Astrocyte of the cerebellum (primary cell): ENCODE data around the gene BRWD1.

ENCODE experiments used
- DNase-seq: peaks from one replicate; pipeline ENCODE4 v3.0.0-alpha.2; 2011; ENCODE audit warnings: low read depth
- H3K4me3 ChIP-seq: 2 replicates; pipeline ENCODE4 v1.5.1; 2011; ENCODE audit warnings: mild to moderate bottlenecking, low read depth, low read length, moderate library complexity
- in situ Hi-C: cut with HindIII; loops from 2 replicates; pipeline ENCODE4 v1.10.0; 2017; ENCODE audit warnings: low sequenced_read_pairs
- TF ChIP-seq, protein P1 (sequence below): IDR thresholded peaks from 2 replicates; pipeline ENCODE4 v1.5.1; 2012; ENCODE audit warnings: low read length, low read depth, moderate library complexity, mild to moderate bottlenecking; ENCODE audit errors: missing control alignments

The BRWD1 gene

GRCh38 chr21:39155578-39155977 is 157.9 kb downstream of the BRWD1 start:
- in situ Hi-C loops: loop anchor here (25.0 kb wide), 1 partner anchor 643 kb away; no protein-coding TSS in a partner anchor
- no peak overlapping the region for H3K4me3 ChIP-seq
- no peak for DNase-seq
- TF ChIP-seq, protein P1, sequence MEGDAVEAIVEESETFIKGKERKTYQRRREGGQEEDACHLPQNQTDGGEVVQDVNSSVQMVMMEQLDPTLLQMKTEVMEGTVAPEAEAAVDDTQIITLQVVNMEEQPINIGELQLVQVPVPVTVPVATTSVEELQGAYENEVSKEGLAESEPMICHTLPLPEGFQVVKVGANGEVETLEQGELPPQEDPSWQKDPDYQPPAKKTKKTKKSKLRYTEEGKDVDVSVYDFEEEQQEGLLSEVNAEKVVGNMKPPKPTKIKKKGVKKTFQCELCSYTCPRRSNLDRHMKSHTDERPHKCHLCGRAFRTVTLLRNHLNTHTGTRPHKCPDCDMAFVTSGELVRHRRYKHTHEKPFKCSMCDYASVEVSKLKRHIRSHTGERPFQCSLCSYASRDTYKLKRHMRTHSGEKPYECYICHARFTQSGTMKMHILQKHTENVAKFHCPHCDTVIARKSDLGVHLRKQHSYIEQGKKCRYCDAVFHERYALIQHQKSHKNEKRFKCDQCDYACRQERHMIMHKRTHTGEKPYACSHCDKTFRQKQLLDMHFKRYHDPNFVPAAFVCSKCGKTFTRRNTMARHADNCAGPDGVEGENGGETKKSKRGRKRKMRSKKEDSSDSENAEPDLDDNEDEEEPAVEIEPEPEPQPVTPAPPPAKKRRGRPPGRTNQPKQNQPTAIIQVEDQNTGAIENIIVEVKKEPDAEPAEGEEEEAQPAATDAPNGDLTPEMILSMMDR: no peak

DNA sequence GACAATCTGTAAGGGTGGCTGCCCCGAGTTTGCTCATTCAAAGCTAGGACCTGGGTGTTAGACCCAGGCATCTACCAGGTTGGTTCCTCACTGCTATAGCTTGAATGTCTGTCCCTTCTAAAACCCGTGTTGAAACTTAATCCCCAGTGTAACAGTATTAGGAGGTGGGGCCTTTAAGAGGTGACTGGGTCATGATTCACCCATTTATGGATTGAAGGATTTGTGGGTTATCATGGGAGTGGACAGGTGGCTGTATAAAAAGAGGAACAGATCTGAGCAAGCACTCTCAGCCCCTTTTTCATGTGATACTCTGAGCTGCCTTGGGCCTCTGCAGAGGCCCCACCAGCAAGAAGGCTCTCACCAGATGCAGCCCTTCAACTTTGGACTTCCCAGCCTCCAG is 159.6 kb downstream of the BRWD1 start:
- TF ChIP-seq, protein P1: no peak
- in situ Hi-C loops: loop anchor here (25.0 kb wide), 1 partner anchor 642 kb away; no protein-coding TSS in a partner anchor
- no peak overlapping the region for H3K4me3 ChIP-seq
- DNase-seq: no peak

GRCh38 chr21:39153373-39153772 is 160.1 kb downstream of the BRWD1 start:
- no peak overlapping the region for H3K4me3 ChIP-seq
- in situ Hi-C loops: loop anchor here (25.0 kb wide), 1 partner anchor 641 kb away; no protein-coding TSS in a partner anchor
- TF ChIP-seq, protein P1: peak; percentile 66

GRCh38 chr21:39152271-39152670 is 161.2 kb downstream of the BRWD1 start:
- in situ Hi-C loops: loop anchor here (25.0 kb wide), 1 partner anchor 640 kb away; no protein-coding TSS in a partner anchor
- DNase-seq: no peak
- TF ChIP-seq, protein P1: no peak
- H3K4me3 ChIP-seq: no peak overlapping the region

More at GRCh38 chr21:39153373-39153772, 160.1 kb downstream of the BRWD1 start:
- no peak for DNase-seq

- TF ChIP-seq, protein P1: no peak
These were observed 162.6 kb downstream of the BRWD1 start for GRCh38 chr21:39150877-39151276.

GRCh38 chr21:39150316-39150715 is 163.1 kb downstream of the BRWD1 start:
- no peak overlapping the region for H3K4me3 ChIP-seq
- in situ Hi-C loops: loop anchor here (25.0 kb wide), 1 partner anchor 638 kb away; no protein-coding TSS in a partner anchor
- TF ChIP-seq, protein P1: no peak
- no peak for DNase-seq

More at GRCh38 chr21:39150877-39151276, 162.6 kb downstream of the BRWD1 start:
- no peak overlapping the region for H3K4me3 ChIP-seq
- DNase-seq: no peak
- in situ Hi-C loops: loop anchor here (25.0 kb wide), 1 partner anchor 639 kb away; no protein-coding TSS in a partner anchor

- TF ChIP-seq, protein P1: no peak
- no peak for DNase-seq
- H3K4me3 ChIP-seq: no peak overlapping the region
- in situ Hi-C loops: loop anchor here (25.0 kb wide), 1 partner anchor 638 kb away; no protein-coding TSS in a partner anchor
These were observed 163.6 kb downstream of the BRWD1 start for GRCh38 chr21:39149882-39150281.
